Measurements from ENCODE around the gene RGS3. TPM values are rescaled to one million over a fixed set of nuclear protein-coding genes. Genes with fewer than 3 reads are reported as not detected.

Gene RGS3
- total and polyA plus RNA-seq, 2 of the 13 experiments (the other 11 are each of a cell fraction or from before 2014, with no cell fraction given): 17.1 to 28.8 TPM

DNA sequence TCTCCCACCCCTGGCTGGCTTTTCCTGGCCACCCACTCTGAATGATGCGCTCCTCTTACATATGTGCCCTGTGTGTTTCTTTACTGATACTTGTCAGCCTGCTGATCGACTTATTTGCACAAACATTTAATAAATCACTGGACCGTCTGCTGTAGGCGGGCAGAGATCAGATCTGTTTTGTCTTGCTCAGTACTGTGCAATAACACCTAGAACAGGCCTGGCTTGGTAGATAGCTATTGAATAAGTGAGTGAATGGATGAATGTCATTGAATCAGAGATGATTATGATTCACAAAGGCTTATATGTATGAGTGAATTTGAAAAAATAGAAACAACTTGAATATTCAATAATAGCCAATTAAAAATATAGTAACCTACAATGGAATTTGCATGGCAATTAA, 165.1 kb downstream of the RGS3 start:
- FAIRE-seq (no peak), ATAC-seq (no peak), DNase-seq (ENCODE audit: low spot score) (no peak)
- ChIA-PET CTCF (ENCODE audit: low intra/inter-chr PET ratio, low total read pairs) (no interaction called here), POLR2A (no interaction called here)
- H3K4me1 ChIP-seq (ENCODE audit: insufficient read depth, low read length): peaks cover 40% of the 10 kb centered on the region
- H3K27me3 ChIP-seq (ENCODE audit: control insufficient read depth in 1 of 2, insufficient read depth in 2 of 2, low read length in 2 of 2): peaks cover 0 to 49% of the 10 kb centered on the region in 2 experiments; a peak in 3 of 5 replicates
- no TSS peak for BruUV-seq (replicated peaks)
- no peak for TF ChIP-seq IKZF4 (CRISPR knock-in tag; IDR thresholded peaks at IDR 0.05; ENCODE audit: borderline replicate concordance, low read depth, not compliant biosample characterization)
- TF ChIP-seq, protein P1, sequence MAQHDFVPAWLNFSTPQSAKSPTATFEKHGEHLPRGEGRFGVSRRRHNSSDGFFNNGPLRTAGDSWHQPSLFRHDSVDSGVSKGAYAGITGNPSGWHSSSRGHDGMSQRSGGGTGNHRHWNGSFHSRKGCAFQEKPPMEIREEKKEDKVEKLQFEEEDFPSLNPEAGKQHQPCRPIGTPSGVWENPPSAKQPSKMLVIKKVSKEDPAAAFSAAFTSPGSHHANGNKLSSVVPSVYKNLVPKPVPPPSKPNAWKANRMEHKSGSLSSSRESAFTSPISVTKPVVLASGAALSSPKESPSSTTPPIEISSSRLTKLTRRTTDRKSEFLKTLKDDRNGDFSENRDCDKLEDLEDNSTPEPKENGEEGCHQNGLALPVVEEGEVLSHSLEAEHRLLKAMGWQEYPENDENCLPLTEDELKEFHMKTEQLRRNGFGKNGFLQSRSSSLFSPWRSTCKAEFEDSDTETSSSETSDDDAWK (CRISPR knock-in tag; IDR thresholded peaks at IDR 0.05): no peak
- no peak for TF ChIP-seq KDM5B (CRISPR knock-in tag; IDR thresholded peaks at IDR 0.05; ENCODE audit: borderline replicate concordance)
- TF ChIP-seq, protein P2, sequence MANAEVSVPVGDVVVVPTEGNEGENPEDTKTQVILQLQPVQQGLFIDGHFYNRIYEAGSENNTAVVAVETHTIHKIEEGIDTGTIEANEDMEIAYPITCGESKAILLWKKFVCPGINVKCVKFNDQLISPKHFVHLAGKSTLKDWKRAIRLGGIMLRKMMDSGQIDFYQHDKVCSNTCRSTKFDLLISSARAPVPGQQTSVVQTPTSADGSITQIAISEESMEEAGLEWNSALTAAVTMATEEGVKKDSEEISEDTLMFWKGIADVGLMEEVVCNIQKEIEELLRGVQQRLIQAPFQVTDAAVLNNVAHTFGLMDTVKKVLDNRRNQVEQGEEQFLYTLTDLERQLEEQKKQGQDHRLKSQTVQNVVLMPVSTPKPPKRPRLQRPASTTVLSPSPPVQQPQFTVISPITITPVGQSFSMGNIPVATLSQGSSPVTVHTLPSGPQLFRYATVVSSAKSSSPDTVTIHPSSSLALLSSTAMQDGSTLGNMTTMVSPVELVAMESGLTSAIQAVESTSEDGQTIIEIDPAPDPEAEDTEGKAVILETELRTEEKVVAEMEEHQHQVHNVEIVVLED (CRISPR knock-in tag; IDR thresholded peaks at IDR 0.05; ENCODE audit: borderline replicate concordance): no peak
- no peak for TF ChIP-seq HIVEP1 (CRISPR knock-in tag; IDR thresholded peaks at IDR 0.05)
- TF ChIP-seq JARID2 (CRISPR knock-in tag; IDR thresholded peaks at IDR 0.05; ENCODE audit: insufficient replicate concordance): no peak
- no peak for TF ChIP-seq YEATS4 (CRISPR knock-in tag; IDR thresholded peaks at IDR 0.05; ENCODE audit: borderline replicate concordance)
- no peak for TF ChIP-seq ZSCAN9 (CRISPR knock-in tag; IDR thresholded peaks at IDR 0.05; ENCODE audit: borderline replicate concordance)
- no peak for TF ChIP-seq SOX13 (IDR thresholded peaks at IDR 0.05)
- no peak for TF ChIP-seq SOX13 (CRISPR knock-in tag; conservative IDR thresholded peaks at IDR 0.05 in 1 of 2, IDR thresholded peaks at IDR 0.05 in 1 of 2)
- no peak for TF ChIP-seq KAT8 (CRISPR knock-in tag; IDR thresholded peaks at IDR 0.05)
- TF ChIP-seq CCAR2 (optimal IDR thresholded peaks at IDR 0.05; ENCODE audit: low read depth, low read length): no peak
- TF ChIP-seq ZMAT3 (CRISPR knock-in tag; conservative IDR thresholded peaks at IDR 0.05): no peak
- TF ChIP-seq NFIB (CRISPR knock-in tag; IDR thresholded peaks at IDR 0.05; ENCODE audit: borderline replicate concordance): no peak
- TF ChIP-seq, protein P3, sequence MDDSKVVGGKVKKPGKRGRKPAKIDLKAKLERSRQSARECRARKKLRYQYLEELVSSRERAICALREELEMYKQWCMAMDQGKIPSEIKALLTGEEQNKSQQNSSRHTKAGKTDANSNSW (CRISPR knock-in tag; IDR thresholded peaks at IDR 0.05; ENCODE audit: borderline replicate concordance): no peak
- TF ChIP-seq ZNF432 (CRISPR knock-in tag; IDR thresholded peaks at IDR 0.05; ENCODE audit: borderline replicate concordance): no peak
- TF ChIP-seq RXRB (CRISPR knock-in tag; IDR thresholded peaks at IDR 0.05; ENCODE audit: borderline replicate concordance): no peak
- TF ChIP-seq, protein P4, sequence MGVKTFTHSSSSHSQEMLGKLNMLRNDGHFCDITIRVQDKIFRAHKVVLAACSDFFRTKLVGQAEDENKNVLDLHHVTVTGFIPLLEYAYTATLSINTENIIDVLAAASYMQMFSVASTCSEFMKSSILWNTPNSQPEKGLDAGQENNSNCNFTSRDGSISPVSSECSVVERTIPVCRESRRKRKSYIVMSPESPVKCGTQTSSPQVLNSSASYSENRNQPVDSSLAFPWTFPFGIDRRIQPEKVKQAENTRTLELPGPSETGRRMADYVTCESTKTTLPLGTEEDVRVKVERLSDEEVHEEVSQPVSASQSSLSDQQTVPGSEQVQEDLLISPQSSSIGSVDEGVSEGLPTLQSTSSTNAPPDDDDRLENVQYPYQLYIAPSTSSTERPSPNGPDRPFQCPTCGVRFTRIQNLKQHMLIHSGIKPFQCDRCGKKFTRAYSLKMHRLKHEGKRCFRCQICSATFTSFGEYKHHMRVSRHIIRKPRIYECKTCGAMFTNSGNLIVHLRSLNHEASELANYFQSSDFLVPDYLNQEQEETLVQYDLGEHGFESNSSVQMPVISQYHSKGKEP (CRISPR knock-in tag; IDR thresholded peaks at IDR 0.05): no peak
- no peak for TF ChIP-seq YEATS2 (CRISPR knock-in tag; IDR thresholded peaks at IDR 0.05; ENCODE audit: borderline replicate concordance)
- no peaks in the 10 kb centered on the region for H4K20me1 ChIP-seq (ENCODE audit: insufficient read depth, low read length)
- H3K36me3 ChIP-seq (replicated peaks in 1 of 2; ENCODE audit: control insufficient read depth in 1 of 2, insufficient read depth in 2 of 2, low read length in 2 of 2): no peaks in the 10 kb centered on the region
- WGBS (ENCODE audit: low lambda C conversion rate): 30% methylated on average over 4 of the region's 4 CpGs
- in situ Hi-C loops (cut with HindIII; ENCODE audit: extremely low pct_ligation_motif_present, low pct_unique_long_range_greater_than_20kb): no loop called here
- H3K4me2 ChIP-seq (ENCODE audit: low read depth, low read length): no peak overlapping the region
- H2AFZ ChIP-seq (ENCODE audit: low read length): no peak overlapping the region
- no peak overlapping the region for H3K27ac ChIP-seq (ENCODE audit: extremely low read length, insufficient read depth, low read length)
- no peaks in the 10 kb centered on the region for H3K79me2 ChIP-seq (ENCODE audit: insufficient read depth, low read length)
- no peak overlapping the region for H3K4me3 ChIP-seq (replicated peaks in 1 of 3; ENCODE audit: insufficient read depth in 1 of 3, low read depth in 2 of 3, low read length in 3 of 3)
- no peaks in the 10 kb centered on the region for H3K9me3 ChIP-seq (ENCODE audit: low read length)
- intact Hi-C loops (cut with micrococcal nuclease; ENCODE audit: unreplicated experiment): no loop called here
- H3K9ac ChIP-seq (ENCODE audit: insufficient read depth, low read depth, low read length): no peak overlapping the region
